ENCODE data around the gene TASL. TPM values are rescaled to one million over a fixed set of nuclear protein-coding genes. Genes with fewer than 3 reads are reported as not detected.

The TASL gene
- total RNA-seq, 1 experiment from 2014 or later, result not detected

DNA sequence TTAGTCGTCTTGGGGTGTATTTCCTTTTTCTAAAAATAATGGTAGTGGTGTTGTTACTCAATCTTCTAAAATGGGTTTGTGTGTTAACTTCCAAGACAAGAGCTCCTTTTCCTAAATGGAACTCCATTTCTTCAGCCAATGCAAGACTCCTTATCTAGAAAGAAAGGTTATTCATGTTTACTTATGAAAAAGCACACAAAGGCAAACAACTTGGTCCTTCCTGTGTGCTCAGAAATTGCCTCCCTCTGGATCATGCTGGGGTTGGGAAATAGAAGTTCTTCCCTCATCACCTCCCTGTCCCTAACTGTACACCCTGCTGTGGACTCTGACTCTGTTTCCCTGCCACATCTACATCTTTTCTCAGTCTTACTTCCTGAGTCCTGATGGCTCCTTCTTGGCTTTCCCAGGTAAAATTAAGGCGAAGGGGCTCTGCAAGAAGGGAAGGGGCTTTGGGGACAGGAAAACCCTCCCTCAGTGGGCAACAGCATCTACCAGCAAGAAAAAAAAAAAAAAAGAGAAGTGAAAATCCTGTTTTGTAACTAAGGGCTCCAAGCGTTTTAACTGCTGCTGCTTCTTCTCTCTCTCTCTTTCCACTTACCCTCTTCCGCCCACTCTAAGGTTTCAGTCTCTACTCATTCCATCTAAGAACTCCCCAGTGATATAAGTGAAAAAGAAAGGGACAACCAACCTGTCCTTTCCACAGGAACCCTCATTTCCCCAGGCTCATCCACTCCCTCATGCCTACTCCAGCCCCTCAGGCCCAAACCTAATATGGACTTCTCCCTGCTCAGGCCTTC is 19.8 kb upstream of the TASL start:
- Histone ChIP-seq H3K9me2 (ENCODE audit: insufficient read depth) (no peaks in the 10 kb centered on the region), H3K27ac (no peak overlapping the region), H3K9me3 (ENCODE audit: insufficient read depth, low read depth) (no peaks in the 10 kb centered on the region), H3K36me3 (ENCODE audit: low read depth) (no peaks in the 10 kb centered on the region), H3K4me1 (replicated peaks; ENCODE audit: insufficient read depth) (peaks cover 18% of the 10 kb centered on the region; the same call in 1 of the 2 replicates), H3K4me3 (no peak overlapping the region), H3K27me3 (ENCODE audit: insufficient read depth, low read depth) (no peaks in the 10 kb centered on the region), H4K20me1 (ENCODE audit: insufficient read depth) (no peaks in the 10 kb centered on the region), H3K4me2 (no peak overlapping the region), H3K79me2 (ENCODE audit: low read depth) (no peaks in the 10 kb centered on the region), H3F3A (ENCODE audit: insufficient read depth, low read depth) (peaks cover 5% of the 10 kb centered on the region; the same call in 1 of the 2 replicates), H2AFZ (no peak overlapping the region)
- TF ChIP-seq EZH2 (IDR thresholded peaks at IDR 0.05; ENCODE audit: low read depth) (no peak), CTCF (conservative IDR thresholded peaks at IDR 0.05) (no peak)
- ChIA-PET POLR2A (ENCODE audit: unreplicated experiment) (no interaction called here), CTCF (no interaction called here)
- no TSS peak for BruUV-seq (replicated peaks)
- intact Hi-C loops (cut with micrococcal nuclease; ENCODE audit: unreplicated experiment), result no loop called here
- DNase-seq, result no peak

- peaks cover 5% of the 10 kb centered on the region; the same call in 1 of the 2 replicates for H3F3A ChIP-seq (ENCODE audit: insufficient read depth, low read depth)
- H3K4me1 ChIP-seq (replicated peaks; ENCODE audit: insufficient read depth), result peaks cover 22% of the 10 kb centered on the region; the same call in 1 of the 2 replicates
- peak overlapping the region; percentile 43 for H3K27ac ChIP-seq
- H3K4me3 ChIP-seq, result no peak overlapping the region
- no peaks in the 10 kb centered on the region for H3K36me3 ChIP-seq (ENCODE audit: low read depth)
- CTCF ChIA-PET, result interaction anchor here (0.5 to 1.1 kb wide), 3 partner anchors 23 to 85 kb away, joined by 3 to 9 read pairs (median 4); no protein-coding TSS in a partner anchor
- H3K79me2 ChIP-seq (ENCODE audit: low read depth), result no peaks in the 10 kb centered on the region
- no peak overlapping the region; the same call in 1 of the 2 replicates for H2AFZ ChIP-seq
- no peaks in the 10 kb centered on the region for H3K9me3 ChIP-seq (ENCODE audit: insufficient read depth, low read depth)
- POLR2A ChIA-PET (ENCODE audit: unreplicated experiment), result interaction anchor here (0.6 kb wide), 1 partner anchor 18 kb away, joined by 16 read pairs; no protein-coding TSS in a partner anchor
- BruUV-seq (replicated peaks), result no TSS peak
- DNase-seq, result peak; percentile 41 to 42
- TF ChIP-seq EZH2 (IDR thresholded peaks at IDR 0.05; ENCODE audit: low read depth) (no peak), CTCF (conservative IDR thresholded peaks at IDR 0.05) (peak; percentile 30; the same call in 1 of the 2 replicates)
- H3K4me2 ChIP-seq, result peak overlapping the region; percentile 18; the same call in 1 of the 2 replicates
- no peaks in the 10 kb centered on the region for H4K20me1 ChIP-seq (ENCODE audit: insufficient read depth)
- intact Hi-C loops (cut with micrococcal nuclease; ENCODE audit: unreplicated experiment), result loop anchor here (1.0 kb wide), 1 partner anchor 23 kb away; no protein-coding TSS in a partner anchor
- no peaks in the 10 kb centered on the region for H3K27me3 ChIP-seq (ENCODE audit: insufficient read depth, low read depth)
- H3K9me2 ChIP-seq (ENCODE audit: insufficient read depth), result no peaks in the 10 kb centered on the region
These were observed 16.1 kb upstream of the TASL start for GRCh38 chrX:30593440-30594200.

GRCh38 chrX:30592831-30593230 is 15.3 kb upstream of the TASL start:
- CTCF ChIA-PET, result no interaction called here
- intact Hi-C loops (cut with micrococcal nuclease; ENCODE audit: unreplicated experiment), result loop anchor here (1.0 kb wide), 1 partner anchor 23 kb away; no protein-coding TSS in a partner anchor
- H2AFZ ChIP-seq, result no peak overlapping the region; the same call in 1 of the 2 replicates

More at GRCh38 chrX:30592831-30593230, 15.3 kb upstream of the TASL start:
- peaks cover 5% of the 10 kb centered on the region; the same call in 1 of the 2 replicates for H3F3A ChIP-seq (ENCODE audit: insufficient read depth, low read depth)
- H3K9me3 ChIP-seq (ENCODE audit: insufficient read depth, low read depth), result no peaks in the 10 kb centered on the region
- H3K27me3 ChIP-seq (ENCODE audit: insufficient read depth, low read depth), result no peaks in the 10 kb centered on the region
- H4K20me1 ChIP-seq (ENCODE audit: insufficient read depth), result no peaks in the 10 kb centered on the region
- no peaks in the 10 kb centered on the region for H3K9me2 ChIP-seq (ENCODE audit: insufficient read depth)
- no peak for DNase-seq
- no peak for TF ChIP-seq EZH2 (IDR thresholded peaks at IDR 0.05; ENCODE audit: low read depth)
- no TSS peak for BruUV-seq (replicated peaks)
- POLR2A ChIA-PET (ENCODE audit: unreplicated experiment), result no interaction called here
- peak overlapping the region; percentile 43 for H3K27ac ChIP-seq
- H3K4me2 ChIP-seq, result peak overlapping the region; percentile 18
- H3K4me1 ChIP-seq (replicated peaks; ENCODE audit: insufficient read depth), result peaks cover 22% of the 10 kb centered on the region; the same call in 1 of the 2 replicates
- no peak overlapping the region for H3K4me3 ChIP-seq
- H3K36me3 ChIP-seq (ENCODE audit: low read depth), result no peaks in the 10 kb centered on the region
- no peaks in the 10 kb centered on the region for H3K79me2 ChIP-seq (ENCODE audit: low read depth)
